Activated CD8-positive, alpha-beta memory T cell treated with anti-CD3 and anti-CD28 coated beads for 36 hours (primary cell): ENCODE results near the gene EREG. TPM values are rescaled to one million over a fixed set of nuclear protein-coding genes. Genes with fewer than 3 reads are reported as not detected.

Experiments
- CTCF ChIA-PET: fragments of 350-600 bp; sonication (Branson Sonifier 250); formaldehyde crosslinking; loops from one replicate; lab custom pipeline; 2021; ENCODE audit warnings: antibody characterized with exemption; lab: Charles Lee
- POLR2A ChIA-PET: fragments of 350-600 bp; sonication (Branson Sonifier 250); formaldehyde crosslinking; loops from one replicate; lab custom pipeline; 2021; ENCODE audit warnings: antibody characterized with exemption; lab: Charles Lee
- total RNA-seq, 2 experiments: library from RNA; stranded (reverse); gene quantifications; one replicate each; pipeline ENCODE4 v1.2.3, GENCODE V29; 2021

The EREG gene
- total RNA-seq, 2 experiments from 2014 or later, result not detected

GRCh38 chr4:74414149-74414809 lies 49.3 kb downstream of the EREG start:
- ChIA-PET CTCF (no interaction called here), POLR2A (no interaction called here)

DNA sequence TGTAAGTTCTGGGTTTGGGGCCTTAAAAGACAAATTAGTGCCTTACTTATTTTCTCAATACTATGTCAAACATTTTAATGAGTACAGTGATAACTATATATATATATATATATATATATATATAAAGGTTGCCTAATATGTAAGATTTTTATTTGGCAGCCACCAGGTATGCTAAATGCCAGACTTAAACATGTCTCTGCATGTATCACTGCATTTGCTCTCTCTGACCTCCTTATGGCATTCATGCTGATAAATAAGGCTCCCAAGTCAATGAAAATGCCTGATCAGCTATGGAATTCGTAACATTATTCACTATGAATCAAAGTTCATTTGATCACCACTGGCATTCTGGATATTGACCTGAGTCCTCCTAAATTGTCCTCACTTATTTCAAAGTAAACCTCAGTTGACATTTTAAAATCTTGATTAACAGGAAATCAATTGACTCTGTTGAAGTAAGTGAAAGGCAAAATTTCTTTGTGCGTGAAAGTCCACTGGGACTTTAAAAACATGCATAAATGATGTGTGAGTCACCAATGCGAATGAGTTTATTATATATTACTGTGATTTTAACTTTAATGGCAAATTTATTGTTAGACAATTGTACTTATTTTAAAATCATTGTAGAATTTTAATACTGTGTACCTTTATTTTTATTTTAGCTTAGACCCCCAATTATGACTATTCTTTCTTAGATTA lies 50.8 kb downstream of the EREG start:
- POLR2A ChIA-PET, result no interaction called here
- CTCF ChIA-PET, result no interaction called here

GRCh38 chr4:74418063-74418670 lies 53.2 kb downstream of the EREG start:
- ChIA-PET CTCF (no interaction called here), POLR2A (no interaction called here)

DNA sequence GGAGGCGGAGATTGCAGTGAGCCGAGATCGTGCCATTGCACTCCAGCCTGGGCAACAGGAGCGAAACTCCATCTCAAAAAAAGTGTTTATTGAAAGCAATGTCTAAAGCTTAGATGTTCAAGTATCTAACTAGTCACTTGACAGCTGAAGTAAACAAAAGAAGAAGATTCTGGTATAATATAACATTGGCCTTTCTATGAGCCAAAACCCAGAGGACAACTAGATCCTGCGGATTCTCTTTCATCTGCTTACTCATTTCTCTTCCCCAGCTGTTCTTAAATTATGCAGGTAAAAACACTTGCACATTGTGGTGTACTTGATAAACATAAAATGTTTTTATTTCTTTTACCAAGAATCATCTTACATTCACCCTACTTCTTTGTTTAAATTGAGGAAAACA lies 55.9 kb downstream of the EREG start:
- POLR2A ChIA-PET, result no interaction called here
- CTCF ChIA-PET, result no interaction called here

DNA sequence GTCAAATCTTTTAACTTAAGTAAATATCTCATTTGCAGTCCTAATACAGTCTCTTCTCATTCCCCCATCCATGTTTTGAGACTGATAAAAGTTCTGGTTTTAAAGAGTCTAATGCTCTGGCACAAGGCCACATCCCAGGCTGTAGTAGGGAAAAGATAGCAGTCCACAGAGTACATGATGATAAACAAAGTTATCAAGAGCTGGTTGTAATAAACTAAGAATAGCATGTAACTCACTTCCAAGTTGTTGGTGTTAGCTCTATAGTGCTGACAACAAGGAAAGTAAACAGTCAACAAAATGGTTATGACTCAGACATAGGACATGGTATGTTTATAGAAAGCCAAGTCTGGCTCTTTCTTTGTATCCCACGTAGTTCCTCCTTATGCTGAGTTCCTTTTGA lies 58.2 kb downstream of the EREG start:
- ChIA-PET POLR2A (no interaction called here), CTCF (no interaction called here)

DNA sequence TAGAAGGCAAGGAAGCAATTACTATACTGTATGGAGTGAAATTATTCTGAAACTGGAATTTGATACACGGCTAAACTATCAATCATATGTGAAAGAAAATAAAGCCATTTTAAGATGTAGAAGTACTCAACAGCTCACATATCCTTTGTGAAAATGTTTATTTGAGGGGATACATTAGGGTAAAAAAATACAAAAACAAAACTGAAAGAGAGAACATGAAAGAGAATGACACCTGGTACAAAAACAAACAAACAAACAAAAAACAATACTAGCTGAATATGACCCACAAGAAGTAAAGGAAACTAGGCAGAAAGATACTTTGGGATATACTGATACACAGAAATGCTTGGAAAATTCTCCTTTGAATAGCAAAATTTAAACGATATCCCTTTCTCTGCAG lies 59.2 kb downstream of the EREG start:
- POLR2A ChIA-PET, result no interaction called here
- CTCF ChIA-PET, result no interaction called here

DNA sequence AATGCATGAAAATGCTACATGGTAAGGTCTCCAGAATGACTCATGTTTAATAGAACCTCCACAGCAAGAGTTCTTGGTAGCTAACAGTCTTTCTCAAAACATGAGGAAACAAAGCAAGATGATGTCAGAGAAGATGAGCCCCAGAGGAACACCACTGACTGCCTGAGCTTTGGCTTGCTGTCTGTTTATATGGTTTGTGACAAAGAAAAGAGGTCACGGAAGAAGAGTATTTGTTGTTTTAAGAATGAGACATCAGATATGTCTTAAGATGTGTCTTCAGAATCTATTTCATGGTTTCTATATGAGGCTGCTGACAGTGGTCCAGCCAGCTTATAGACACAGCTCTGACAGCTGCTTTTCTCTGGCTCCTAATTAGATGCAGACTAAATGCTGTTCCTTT lies 61.2 kb downstream of the EREG start:
- ChIA-PET CTCF (no interaction called here), POLR2A (interaction anchor here (0.6 to 1.0 kb wide), 2 partner anchors 28 to 194 kb away, joined by 3 read pairs; no protein-coding TSS in a partner anchor)

GRCh38 chr4:74428276-74428675 lies 63.3 kb downstream of the EREG start:
- ChIA-PET CTCF (no interaction called here), POLR2A (no interaction called here)

DNA sequence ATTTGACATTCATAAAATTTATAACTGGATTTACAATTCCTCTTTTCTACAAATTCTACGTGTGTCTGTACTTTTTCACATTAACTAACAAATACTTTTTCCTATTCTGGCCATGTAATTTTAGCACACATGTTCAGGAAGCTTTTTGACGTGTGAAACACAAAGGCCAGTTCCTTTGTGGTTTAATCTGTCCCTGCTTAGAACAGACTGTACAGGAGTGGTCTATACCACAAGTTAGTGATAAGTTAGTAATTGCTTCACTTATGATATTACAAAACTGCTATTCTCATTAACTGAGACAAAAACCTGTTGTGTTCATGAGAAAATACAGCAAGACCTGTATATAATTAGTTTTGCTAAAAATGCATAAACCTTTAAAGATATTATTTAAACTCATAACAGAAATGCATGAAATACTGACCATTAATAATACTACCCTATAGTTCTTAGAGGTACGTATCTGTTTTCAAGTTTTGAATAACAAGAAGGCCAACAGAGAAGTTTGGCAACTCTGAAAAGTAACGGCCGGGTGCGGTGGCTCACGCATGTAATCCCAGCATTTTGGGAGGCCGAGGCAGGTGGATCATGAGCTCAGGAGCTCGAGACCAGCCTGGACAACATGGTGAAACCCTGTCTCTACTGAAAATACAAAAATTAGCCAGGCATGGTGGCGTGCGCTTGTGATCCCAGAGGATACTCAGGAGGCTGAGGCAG lies 66.3 kb downstream of the EREG start:
- CTCF ChIA-PET, result no interaction called here
- POLR2A ChIA-PET, result no interaction called here

- ChIA-PET CTCF (no interaction called here), POLR2A (no interaction called here)
These were observed 68.1 kb downstream of the EREG start for GRCh38 chr4:74433043-74433442.

- POLR2A ChIA-PET, result no interaction called here
- CTCF ChIA-PET, result no interaction called here
These were observed 68.7 kb downstream of the EREG start for GRCh38 chr4:74433541-74434172.

DNA sequence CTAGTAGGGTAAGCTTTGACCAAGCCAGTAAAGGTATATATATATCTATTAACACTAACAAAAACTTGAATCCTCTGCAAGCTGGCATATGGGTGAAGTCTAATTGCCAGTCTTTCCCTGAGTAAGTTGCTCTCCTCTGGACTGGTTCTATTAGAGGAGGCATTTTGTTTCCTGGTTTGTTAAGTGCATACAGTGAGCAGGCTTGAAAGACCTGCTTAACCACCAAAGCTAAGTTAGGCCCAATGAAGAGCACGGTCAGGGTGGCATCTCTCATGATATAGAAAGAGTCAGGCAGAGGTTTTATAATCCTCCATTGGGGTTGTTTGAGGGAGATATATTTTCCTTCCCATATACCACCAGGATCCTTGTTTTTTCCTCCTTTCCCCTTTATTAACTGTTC lies 70.4 kb downstream of the EREG start:
- ChIA-PET POLR2A (no interaction called here), CTCF (no interaction called here)

- ChIA-PET CTCF (interaction anchor here (0.6 kb wide), 1 partner anchor 1152 kb away, joined by 3 read pairs; no protein-coding TSS in a partner anchor), POLR2A (no interaction called here)
These were observed 72.9 kb downstream of the EREG start for GRCh38 chr4:74437866-74438265.

Other genes with a start within 250 kb of the EREG start
- 1 to 10 TPM; 8.6 to 9.3 TPM for gene MTHFD2L, start 207.0 kb upstream of the EREG start, total RNA-seq
- gene EPGN, start 56.7 kb upstream of the EREG start, total RNA-seq, result not detected
- gene AREG, start 80.0 kb downstream of the EREG start, total RNA-seq, result under 1 TPM in 1 of 2 experiments, not detected in 1; 0.65 TPM